GM03348 (cell line): ENCODE measurements around the gene SLAIN1.

Source experiments
- DNase-seq: peaks from one replicate; pipeline ENCODE4 v3.0.0; 2012; ENCODE audit warnings: low spot score

Gene SLAIN1

DNA sequence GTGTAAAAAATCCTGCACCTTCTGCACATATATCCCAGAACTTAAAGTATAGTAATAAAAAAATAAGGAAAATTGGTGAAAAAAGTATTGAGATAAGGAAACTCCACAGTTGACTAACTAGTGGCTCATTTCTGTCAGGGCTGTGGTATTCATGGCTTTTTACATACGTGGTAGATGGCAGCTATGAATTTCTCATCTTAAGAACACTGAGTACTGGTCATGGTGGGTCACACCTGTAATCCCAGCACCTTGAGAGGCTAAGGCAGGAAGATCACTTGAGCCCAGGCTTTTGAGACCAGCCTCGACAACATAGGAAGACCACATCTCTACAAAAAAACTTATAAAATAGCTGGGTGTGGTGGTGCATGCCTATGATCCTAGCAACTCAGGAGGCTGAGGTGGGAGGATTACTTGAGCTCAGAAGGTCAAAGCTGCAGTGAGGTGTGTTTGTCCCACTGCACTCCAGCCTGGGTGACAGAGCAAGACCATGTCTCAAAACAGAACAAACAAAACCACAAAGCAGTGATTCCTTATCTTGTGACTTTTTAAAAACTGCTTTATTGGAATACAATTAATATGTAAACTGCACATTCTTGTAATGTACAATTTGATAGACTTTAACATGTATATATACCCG lies 16.8 kb downstream of the SLAIN1 start:
- no peak for DNase-seq

DNA sequence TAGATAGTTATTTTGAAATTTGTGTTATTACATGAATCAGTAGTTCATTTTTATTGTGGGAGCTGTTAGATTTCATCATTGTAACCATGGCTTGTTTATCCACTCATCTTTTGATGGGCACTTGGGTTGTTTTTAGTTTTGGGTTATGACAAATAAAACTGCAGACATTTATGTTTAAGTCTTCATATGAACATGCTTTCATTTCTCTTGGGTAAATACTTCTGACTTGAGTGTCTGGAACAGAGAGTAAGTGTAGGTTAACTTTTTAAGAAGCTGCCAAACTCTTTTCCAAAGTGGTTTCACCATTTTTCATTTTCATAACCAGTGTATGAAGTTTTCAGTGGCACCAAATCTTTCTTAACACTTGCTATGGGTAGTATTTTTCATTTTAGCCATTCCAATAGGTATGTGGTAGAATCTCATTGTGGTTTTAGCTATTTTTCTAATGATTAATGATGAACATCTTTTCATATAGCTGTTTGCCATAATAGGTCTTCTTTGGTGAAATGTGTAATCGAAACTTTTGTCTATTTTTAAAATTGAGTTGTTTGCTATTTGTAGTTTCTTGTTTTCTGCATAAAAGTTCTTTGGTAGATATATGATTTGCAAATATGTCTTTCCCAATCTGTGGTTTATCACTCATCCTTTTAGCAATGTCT lies 17.9 kb downstream of the SLAIN1 start:
- DNase-seq = no peak

DNA sequence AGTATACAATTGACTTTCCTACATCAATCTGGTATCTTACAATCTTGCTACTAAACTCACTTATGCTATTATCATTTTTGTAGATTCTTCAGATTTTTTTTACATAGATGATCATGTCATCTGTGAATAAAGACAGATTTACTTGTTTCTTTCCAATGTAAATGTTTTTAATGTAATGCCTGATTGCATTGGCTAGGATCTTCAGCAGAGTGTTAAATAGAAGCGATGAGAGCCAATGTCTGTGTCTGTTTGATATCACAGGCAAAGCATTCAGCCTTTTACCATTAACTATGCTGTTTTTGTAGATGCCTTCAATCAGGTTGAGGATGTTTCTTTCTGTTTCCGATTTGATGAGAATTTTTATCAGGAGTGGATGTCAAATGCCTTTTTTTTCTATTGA lies 19.2 kb downstream of the SLAIN1 start:
- no peak for DNase-seq

DNA sequence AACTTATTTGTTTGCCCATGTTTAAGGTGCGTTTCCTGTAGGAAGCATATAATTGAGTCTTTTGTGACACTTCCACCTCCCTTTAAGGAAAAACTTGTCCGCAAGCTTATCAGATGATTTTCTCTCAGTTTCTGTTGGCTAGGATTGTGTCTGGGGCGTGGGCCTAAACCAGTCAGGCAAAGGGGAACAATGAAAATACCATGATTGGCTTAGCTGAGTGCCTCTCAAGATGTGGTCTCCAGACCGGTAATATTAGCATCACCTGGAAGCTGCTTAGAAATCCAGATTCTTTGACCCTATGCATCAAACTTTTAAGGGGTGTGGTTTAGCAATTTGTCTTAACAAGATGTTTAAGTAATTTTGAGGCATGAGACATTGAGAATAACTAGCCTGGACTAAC lies 20.0 kb downstream of the SLAIN1 start:
- DNase-seq = no peak

DNA sequence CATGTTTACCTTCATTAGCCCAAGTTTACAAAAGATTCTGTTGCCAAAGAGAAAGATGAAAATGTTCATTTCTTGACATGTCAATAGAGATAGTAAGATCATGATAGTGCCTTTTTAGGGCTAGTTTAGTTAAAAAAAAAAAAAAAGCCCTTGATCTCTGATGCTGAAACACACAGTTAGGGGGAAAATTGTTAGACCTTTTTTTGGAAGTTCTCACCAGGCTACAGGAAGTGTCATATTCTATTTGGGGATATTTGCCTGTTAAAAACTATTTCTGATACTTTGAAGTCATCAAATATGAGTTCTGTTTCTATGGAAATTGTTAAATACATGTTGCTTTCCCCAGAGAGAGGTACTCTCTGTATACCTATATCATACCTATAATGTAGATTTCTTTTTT lies 21.6 kb downstream of the SLAIN1 start:
- no peak for DNase-seq

DNA sequence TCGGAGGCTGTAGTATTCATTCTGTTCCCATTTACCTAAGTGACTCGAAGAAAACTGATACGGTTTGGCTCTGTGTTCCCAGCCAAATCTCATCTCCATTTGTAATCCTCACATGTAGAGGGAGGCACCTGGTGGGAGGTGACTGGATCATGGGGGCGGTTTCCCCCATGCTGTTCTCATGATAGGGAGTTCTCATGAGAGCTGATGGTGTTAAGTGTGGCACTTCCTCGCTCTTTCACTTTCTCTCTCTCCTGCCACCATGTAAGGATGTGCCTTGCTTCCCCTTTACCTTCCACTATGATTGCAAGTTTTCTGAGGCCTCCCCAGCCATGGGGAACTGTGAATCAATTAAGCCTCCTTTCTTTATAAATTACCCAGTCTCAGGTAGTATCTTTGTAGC lies 23.5 kb downstream of the SLAIN1 start:
- DNase-seq = no peak

DNA sequence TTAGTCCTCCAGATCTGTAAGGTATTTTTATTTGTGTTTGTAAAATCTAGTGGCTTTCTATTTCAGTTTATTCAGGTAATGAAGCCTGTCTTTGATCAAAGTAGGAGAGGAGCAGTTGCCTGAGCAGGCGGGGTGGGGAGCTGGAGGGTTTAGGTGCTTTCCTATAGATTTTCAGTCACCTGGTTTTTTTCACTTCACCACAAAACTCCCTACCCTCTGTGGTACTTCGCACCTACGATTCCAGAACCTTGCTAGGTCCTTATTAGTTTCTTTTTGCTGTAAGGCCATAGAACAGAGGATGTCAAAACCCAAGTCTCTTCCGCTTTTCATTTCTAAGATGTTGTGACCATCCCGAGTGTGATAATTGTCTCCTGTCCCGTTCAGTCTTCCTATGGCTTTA lies 26.6 kb downstream of the SLAIN1 start:
- DNase-seq = no peak

DNA sequence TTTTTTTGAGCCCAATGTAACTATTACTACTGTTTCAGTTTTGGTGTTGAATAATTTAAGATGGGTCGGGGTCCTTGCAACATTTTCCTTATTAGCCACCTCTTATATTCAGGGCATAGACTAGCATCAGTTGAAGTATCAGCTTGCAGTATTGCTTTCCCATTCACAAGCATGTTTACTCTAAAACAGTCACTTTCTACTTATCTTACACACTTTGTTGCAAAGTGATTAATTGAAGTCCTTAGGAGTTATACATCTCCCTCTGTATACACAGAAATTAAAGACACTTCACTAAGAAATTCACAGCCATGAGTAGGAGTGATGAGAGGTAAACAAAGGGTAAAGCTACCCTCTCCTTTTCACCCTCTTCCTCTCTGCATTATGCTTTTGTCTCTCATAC lies 27.6 kb downstream of the SLAIN1 start:
- no peak for DNase-seq

DNA sequence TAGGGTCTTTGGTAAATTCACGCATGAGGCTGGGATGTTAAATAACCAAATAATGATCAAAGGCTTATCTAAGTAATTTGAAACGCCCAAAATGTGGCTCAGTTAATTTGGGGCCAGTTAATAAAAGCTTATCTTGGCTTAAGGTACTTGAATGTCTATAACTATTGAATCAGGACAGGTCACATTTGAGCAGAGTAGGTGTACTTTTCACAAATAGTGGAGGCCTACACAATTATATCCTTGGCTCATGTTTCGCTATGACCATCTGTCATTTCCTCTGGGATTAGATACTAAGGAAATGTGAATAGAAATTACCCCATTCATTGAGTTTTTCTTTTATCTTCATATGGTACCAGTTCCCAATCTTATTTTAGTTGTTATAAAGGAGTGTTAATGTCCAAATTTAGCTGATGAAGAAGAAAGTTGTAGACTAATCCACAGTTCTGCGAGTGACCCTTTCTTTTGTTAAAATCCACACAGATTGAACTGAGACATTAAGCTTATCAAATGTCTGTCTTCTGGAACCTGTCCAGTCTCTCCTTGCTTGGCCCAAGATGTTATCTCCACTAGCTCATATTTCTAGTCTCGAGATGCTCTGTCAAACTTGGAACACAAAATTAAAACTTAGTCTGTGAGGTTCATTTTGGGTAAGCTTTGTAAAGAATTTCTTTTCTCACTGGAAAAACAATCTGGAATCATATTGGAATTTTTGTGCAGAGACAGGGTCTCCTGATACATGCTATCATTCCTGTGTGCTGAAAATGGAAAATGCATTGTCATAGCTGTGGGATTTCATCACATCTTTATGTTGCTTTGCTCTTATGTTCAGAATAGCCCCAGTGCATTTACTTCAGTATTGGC lies 31.0 kb downstream of the SLAIN1 start:
- DNase-seq = no peak

DNA sequence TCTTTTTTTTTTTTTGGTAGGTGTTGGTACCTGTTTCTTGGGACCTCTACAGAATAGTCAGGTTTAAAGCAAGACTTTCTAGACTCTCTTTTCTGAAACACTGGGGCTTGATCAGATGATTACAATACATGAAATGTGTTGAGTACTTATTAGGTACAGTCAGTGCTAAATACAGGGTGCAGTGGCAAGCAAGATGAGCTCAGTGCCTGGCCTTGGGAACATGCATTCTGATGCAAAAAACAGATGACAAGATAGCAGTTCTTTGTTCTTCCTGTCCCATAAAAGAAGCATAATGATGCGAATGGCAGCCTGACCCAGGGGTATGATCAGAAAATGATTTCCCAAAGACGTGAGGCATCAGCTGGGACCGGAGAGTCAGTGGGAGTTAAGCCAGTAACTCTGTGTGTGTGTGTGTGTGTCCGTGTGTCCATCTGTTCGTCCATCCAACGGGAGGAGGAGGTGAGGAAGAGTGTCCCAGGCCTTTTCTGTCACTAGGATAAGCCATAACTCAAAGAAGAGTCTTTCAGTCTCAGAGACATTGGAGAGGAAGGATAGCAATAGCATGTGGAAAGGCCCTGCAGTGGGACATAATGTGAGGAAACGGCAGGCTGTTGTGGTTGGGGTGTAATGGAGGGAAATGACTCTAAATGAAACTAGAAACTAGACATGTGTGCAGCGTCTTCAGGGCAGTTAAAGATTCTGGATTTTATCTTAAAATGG lies 32.2 kb downstream of the SLAIN1 start:
- DNase-seq = no peak

DNA sequence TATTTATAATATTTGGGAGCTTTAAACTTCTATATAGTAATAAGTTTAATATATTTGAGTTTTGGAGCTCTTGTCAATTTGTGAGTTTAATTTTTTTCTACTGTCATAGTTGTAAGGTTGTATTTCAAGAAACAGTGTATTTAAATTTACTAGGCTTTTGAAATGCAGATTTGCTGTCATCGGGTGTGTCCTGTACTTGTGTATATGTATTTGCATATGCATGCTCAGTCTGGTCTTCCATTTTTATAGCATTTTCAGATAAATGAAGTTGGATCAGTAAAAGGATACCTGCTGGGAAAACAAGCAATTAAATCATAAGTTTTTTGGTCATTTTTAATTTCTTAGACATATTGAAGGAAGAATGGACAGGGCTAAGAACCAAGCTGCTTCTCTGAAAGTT lies 33.1 kb downstream of the SLAIN1 start:
- DNase-seq = no peak

DNA sequence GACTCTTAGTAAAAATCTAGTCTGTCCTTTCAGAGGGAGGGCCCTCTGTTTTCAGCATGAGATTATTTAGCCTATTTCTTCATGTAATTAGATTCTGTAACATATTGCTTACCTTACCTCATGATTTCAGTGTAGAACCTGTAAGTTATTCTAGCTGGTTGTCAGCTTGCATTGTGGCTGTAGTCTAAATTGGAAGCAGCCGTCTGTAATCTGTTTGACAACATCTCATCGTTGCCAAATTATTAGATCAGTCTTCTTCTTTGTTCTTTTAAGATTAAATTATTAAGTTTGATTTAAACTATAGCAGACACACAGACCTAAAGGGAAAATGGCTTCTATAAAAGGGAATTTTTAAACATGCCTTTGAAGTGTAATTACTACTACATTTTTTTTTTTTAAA lies 34.8 kb downstream of the SLAIN1 start:
- DNase-seq = no peak

DNA sequence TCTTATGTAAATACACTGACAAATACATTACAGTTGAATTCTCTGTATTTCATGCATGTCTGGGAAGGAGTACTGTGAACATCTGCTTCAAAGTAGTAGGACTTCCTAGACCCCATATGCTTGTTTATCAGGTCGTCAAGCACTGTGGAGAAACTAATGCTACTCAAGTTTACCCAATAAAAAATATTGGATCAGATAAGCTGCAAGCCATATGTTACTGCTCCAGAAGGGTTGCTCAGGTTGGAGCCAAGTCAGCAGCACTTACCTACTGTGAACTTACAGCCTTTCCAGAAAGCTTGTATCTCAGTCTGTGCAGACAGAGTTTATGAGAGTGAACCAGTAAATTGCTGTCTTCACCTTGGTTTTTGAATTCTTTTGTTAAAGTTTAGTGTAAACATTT lies 36.2 kb downstream of the SLAIN1 start:
- no peak for DNase-seq

DNA sequence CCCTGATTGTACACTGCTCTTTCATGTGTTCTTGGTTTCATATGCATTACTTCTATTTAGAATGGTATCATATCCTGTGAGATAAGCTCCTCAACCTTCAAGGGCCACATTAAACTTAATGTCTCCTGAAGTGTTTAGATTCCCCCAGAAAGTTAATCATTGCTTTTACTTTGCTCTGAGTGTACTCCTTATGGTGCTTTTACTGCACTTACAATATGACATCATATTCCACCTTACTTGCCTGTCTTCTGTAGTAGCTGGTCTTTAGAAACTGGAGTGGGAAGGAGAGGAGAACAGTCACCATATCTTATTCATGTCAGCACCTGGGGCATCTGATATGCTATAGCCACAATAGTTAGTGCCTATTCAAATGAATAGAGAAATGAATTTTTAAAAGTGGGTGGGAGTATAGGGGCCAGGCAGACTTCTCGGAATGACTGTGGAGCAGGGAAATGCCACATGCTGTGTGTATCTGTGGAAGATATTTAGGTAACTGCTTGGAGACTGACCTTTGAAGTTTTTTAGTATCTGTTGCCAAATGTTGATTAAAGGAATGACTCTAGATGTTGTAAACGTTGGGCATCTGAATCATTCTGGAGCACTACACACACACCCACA lies 40.2 kb downstream of the SLAIN1 start:
- DNase-seq = no peak

DNA sequence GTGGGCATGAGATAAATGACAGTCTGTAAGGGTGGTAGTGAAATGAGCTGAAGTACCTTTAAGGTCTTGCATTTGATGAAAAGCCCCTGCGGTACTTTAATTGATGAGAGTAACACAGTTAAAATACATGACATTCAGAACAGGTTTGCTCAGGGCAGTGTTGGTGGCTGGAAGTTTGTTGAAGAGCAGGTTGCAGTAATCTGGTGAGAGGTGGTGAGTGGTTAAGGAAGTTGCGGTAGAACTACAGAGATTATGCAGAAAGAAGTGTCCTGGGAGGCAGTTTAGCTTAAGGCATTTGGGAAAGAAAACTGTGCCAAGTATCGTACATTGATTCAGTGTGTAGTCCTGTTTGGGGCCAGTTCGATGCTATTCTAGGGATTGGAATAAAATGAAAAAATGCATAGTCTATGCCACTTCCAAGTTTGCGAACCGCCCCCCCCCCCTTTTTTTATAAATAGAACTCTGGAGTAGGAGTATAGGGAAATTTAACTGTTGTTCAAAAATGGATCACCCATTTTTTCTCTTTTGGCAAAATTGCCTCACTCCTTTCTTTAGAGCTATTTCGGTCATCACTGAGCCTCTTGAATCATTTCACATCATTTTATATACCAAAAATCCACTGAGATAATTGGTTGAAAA lies 42.7 kb downstream of the SLAIN1 start:
- DNase-seq = no peak

DNA sequence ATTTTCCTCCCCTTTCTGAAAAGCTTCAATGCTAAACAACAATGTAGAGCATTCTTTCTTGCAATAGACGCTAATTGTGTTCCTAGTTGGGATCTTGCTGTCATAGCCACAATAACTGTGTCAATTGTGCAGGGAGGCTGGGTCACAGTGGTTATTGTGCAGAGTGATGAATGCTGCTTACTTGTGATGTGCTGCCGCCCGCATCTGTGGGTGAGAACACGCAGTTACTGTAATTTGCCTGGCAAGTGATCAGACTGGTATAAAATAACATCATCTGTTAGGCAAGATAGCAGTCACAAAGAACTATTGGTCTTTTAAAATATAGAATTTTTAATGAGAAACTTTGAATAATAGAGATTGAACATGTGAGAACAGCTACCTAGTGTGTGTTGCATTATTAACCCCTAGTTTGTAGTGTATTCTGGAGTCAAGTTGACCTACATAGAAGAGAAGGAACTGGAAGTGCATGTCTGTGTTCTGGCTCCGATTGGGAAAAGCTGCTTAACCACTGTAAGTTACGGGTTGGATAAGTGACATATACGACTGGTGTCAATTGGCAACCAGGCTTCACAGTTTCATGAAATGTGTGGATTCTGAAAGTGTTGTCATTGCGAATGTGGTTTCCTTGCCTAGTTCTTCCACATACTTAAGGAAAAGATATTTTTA lies 43.6 kb downstream of the SLAIN1 start:
- DNase-seq = no peak

DNA sequence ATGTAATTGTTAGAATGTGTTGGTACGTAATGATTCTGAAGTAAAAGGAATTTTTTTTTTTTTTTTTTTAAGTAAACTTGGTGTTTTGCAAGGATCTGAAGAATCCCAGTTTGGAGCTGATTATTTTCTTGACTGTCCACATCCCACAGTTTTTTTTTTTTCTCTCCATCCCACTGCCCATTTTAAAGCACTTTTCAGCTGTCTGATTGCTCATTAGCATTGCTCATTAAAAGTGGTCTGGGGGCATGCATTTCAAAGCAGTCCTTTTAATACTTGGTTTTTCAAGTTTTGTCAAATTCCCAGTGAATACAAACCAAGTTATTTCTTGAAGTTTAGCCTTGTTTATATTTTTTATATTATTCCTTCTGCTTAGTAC lies 44.1 kb downstream of the SLAIN1 start:
- no peak for DNase-seq

DNA sequence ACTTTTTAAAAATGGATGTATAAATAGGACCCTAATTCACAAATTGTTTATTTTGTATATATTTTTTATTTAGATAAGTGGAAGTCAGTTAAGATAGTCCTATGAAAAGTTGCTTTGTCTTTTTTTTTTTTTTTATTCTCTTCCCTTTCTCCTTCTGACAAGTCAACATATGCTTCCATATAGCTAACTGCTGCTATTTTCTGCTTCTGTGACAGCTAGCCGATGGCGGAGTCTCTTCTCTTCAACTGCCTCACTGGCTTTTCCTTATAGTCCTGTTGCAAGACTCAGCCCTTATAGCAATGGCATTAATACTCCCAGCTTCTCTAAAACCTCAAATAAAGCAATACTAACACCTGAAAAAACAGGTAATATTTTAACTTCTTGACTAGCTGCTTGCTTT lies 45.3 kb downstream of the SLAIN1 start:
- DNase-seq = no peak

DNA sequence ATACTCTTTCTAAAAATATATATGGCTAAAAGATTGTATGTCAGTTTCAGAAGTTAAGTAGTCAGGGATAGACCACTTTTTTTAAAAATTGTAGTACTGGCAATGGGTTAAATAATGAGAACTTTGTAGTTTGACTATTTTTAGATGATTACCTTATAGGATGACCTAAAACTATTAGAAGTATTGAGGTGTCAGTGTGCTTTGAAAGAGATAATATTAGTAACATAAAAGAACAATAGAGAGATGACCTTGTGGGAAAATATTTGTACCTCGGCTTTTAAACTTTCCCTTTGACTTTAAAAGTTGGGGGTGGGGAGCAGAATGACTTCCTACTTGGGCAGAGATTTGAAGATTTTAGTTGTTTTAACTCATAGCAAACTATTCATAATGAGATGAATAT lies 48.3 kb downstream of the SLAIN1 start:
- no peak for DNase-seq

DNA sequence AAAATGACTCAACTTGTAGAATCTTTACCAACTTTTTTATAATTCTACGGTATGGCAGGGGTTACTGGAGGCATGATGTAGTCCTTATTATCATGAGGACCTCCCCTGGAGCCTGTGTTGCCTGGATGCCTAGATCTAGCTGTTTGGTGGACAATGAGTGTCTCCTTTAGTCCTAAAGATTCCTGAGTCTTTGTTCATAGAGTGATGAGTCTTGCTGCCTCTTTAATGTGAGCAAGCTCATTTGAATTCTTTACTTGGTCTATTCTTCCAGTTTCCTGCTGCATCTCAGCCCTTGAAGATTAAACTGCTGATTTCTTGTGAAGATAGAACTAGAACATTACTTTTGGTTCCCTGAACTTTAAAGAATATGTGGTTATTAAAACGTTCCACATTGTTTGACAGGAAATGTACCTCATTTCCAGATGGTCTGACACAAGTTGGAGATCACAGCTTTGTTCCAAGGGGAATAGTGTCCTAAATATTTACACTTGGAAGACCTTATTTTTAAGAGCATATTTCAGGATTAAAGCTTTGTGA lies 51.9 kb downstream of the SLAIN1 start:
- no peak for DNase-seq
